Measurements from ENCODE around the gene TNFRSF21.

Gene TNFRSF21

GRCh38 chr6:47303342-47303741 lies 6.4 kb downstream of the TNFRSF21 start:
- peak; percentile 29 for DNase-seq (ENCODE audit: low spot score)
- TF ChIP-seq CTCF (IDR thresholded peaks at IDR 0.05; ENCODE audit: extremely low read depth, insufficient read depth, missing control alignments): no peak
- in situ Hi-C loops (cut with MboI; ENCODE audit: low pct_unique_long_range_greater_than_20kb, low sequenced_read_pairs, unreplicated experiment): no loop called here

- DNase-seq (ENCODE audit: low spot score): no peak
- TF ChIP-seq CTCF (IDR thresholded peaks at IDR 0.05; ENCODE audit: extremely low read depth, insufficient read depth, missing control alignments): no peak
- in situ Hi-C loops (cut with MboI; ENCODE audit: low pct_unique_long_range_greater_than_20kb, low sequenced_read_pairs, unreplicated experiment): no loop called here
These were observed 7.7 kb downstream of the TNFRSF21 start for GRCh38 chr6:47302043-47302442.

GRCh38 chr6:47301441-47301840 lies 8.3 kb downstream of the TNFRSF21 start:
- in situ Hi-C loops (cut with MboI; ENCODE audit: low pct_unique_long_range_greater_than_20kb, low sequenced_read_pairs, unreplicated experiment): no loop called here
- no peak for TF ChIP-seq CTCF (IDR thresholded peaks at IDR 0.05; ENCODE audit: extremely low read depth, insufficient read depth, missing control alignments)

GRCh38 chr6:47300417-47300816 lies 9.3 kb downstream of the TNFRSF21 start:
- no peak for DNase-seq (ENCODE audit: low spot score)
- in situ Hi-C loops (cut with MboI; ENCODE audit: low pct_unique_long_range_greater_than_20kb, low sequenced_read_pairs, unreplicated experiment): no loop called here
- TF ChIP-seq CTCF (IDR thresholded peaks at IDR 0.05; ENCODE audit: extremely low read depth, insufficient read depth, missing control alignments): no peak

More at GRCh38 chr6:47301441-47301840, 8.3 kb downstream of the TNFRSF21 start:
- DNase-seq (ENCODE audit: low spot score): no peak

GRCh38 chr6:47299965-47300364 lies 9.7 kb downstream of the TNFRSF21 start:
- TF ChIP-seq CTCF (IDR thresholded peaks at IDR 0.05; ENCODE audit: extremely low read depth, insufficient read depth, missing control alignments): no peak
- in situ Hi-C loops (cut with MboI; ENCODE audit: low pct_unique_long_range_greater_than_20kb, low sequenced_read_pairs, unreplicated experiment): no loop called here
- no peak for DNase-seq (ENCODE audit: low spot score)

- no peak for DNase-seq (ENCODE audit: low spot score)
- in situ Hi-C loops (cut with MboI; ENCODE audit: low pct_unique_long_range_greater_than_20kb, low sequenced_read_pairs, unreplicated experiment): no loop called here
- no peak for TF ChIP-seq CTCF (IDR thresholded peaks at IDR 0.05; ENCODE audit: extremely low read depth, insufficient read depth, missing control alignments)
These were observed 11.2 kb downstream of the TNFRSF21 start for GRCh38 chr6:47298475-47298874.

- no peak for DNase-seq (ENCODE audit: low spot score)
- in situ Hi-C loops (cut with MboI; ENCODE audit: low pct_unique_long_range_greater_than_20kb, low sequenced_read_pairs, unreplicated experiment): no loop called here
- no peak for TF ChIP-seq CTCF (IDR thresholded peaks at IDR 0.05; ENCODE audit: extremely low read depth, insufficient read depth, missing control alignments)
These were observed 14.7 kb downstream of the TNFRSF21 start for GRCh38 chr6:47294990-47295389.

Measured in GM13977 (cell line).